ENCODE measurements around the gene IFNE. TPM values are rescaled to one million over a fixed set of nuclear protein-coding genes. Genes with fewer than 3 reads are reported as not detected.
A peak's percentile ranks its signal among the peaks of the same experiment; 100 is the strongest.

Gene IFNE
- polyA plus RNA-seq, 1 experiment = 0.28 TPM

GRCh38 chr9:21502586-21502985 lies 20.5 kb upstream of the IFNE start:
- POLR2A ChIA-PET = interaction anchor here (0.6 kb wide), 1 partner anchor 49 kb away, joined by 3 read pairs; no protein-coding TSS in a partner anchor
- no peak for TF ChIP-seq CTCF (IDR thresholded peaks at IDR 0.05; ENCODE audit: insufficient read depth, low read depth, low read length)
- CTCF ChIA-PET = interaction anchor here (0.7 kb wide), 1 partner anchor 267 kb away, joined by 3 read pairs; no protein-coding TSS in a partner anchor
- Histone ChIP-seq H3K4me3 (ENCODE audit: low read depth, low read length) (no peak overlapping the region), H3K27me3 (ENCODE audit: control insufficient read depth, insufficient read depth, low read length) (no peaks in the 10 kb centered on the region), H3K36me3 (ENCODE audit: control insufficient read depth, insufficient read depth, low read length) (no peaks in the 10 kb centered on the region)
- peak; percentile 14 for DNase-seq (ENCODE audit: low read depth)

- CTCF ChIA-PET = interaction anchor here (0.7 kb wide), 1 partner anchor 8 kb away, joined by 3 read pairs; no protein-coding TSS in a partner anchor
- no peaks in the 10 kb centered on the region for H3K27me3 ChIP-seq (ENCODE audit: control insufficient read depth, insufficient read depth, low read length)
- POLR2A ChIA-PET = no interaction called here
Observed at GRCh38 chr9:21499912-21500311, 17.8 kb upstream of the IFNE start.

GRCh38 chr9:21491756-21492155 lies 9.6 kb upstream of the IFNE start:
- POLR2A ChIA-PET = no interaction called here
- no peak for DNase-seq (ENCODE audit: low read depth)
- TF ChIP-seq CTCF (IDR thresholded peaks at IDR 0.05; ENCODE audit: insufficient read depth, low read depth, low read length) = no peak; the same call in 1 of the 2 replicates
- Histone ChIP-seq H3K4me3 (ENCODE audit: low read depth, low read length) (no peak overlapping the region), H3K36me3 (ENCODE audit: control insufficient read depth, insufficient read depth, low read length) (no peaks in the 10 kb centered on the region), H3K27me3 (ENCODE audit: control insufficient read depth, insufficient read depth, low read length) (no peaks in the 10 kb centered on the region)
- CTCF ChIA-PET = interaction anchor here (0.9 to 1.1 kb wide), 4 partner anchors 9 to 299 kb away, joined by 3 to 4 read pairs (median 4); no protein-coding TSS in a partner anchor

More at GRCh38 chr9:21499912-21500311, 17.8 kb upstream of the IFNE start:
- Histone ChIP-seq H3K4me3 (ENCODE audit: low read depth, low read length) (no peak overlapping the region), H3K36me3 (ENCODE audit: control insufficient read depth, insufficient read depth, low read length) (no peaks in the 10 kb centered on the region)
- TF ChIP-seq CTCF (IDR thresholded peaks at IDR 0.05; ENCODE audit: insufficient read depth, low read depth, low read length) = no peak
- DNase-seq (ENCODE audit: low read depth) = no peak

GRCh38 chr9:21481470-21482056 lies 550 bp downstream of the IFNE start:
- CTCF ChIA-PET = interaction anchor here (0.6 to 1.0 kb wide), 2 partner anchors 23 to 47 kb away, joined by 3 read pairs; no protein-coding TSS in a partner anchor
- H3K4me3 ChIP-seq (ENCODE audit: low read depth, low read length) = no peak overlapping the region
- H3K27me3 ChIP-seq (ENCODE audit: control insufficient read depth, insufficient read depth, low read length) = no peaks in the 10 kb centered on the region
- POLR2A ChIA-PET = no interaction called here
- H3K36me3 ChIP-seq (ENCODE audit: control insufficient read depth, insufficient read depth, low read length) = peaks cover 1% of the 10 kb centered on the region; the same call in 1 of the 2 replicates
- no peak for DNase-seq (ENCODE audit: low read depth)
- TF ChIP-seq CTCF (IDR thresholded peaks at IDR 0.05; ENCODE audit: insufficient read depth, low read depth, low read length) = no peak

GRCh38 chr9:21479152-21479702 lies 2.9 kb downstream of the IFNE start:
- H3K36me3 ChIP-seq (ENCODE audit: control insufficient read depth, insufficient read depth, low read length) = peaks cover 1% of the 10 kb centered on the region; the same call in 1 of the 2 replicates
- DNase-seq (ENCODE audit: low read depth) = no peak

More at GRCh38 chr9:21479152-21479702, 2.9 kb downstream of the IFNE start:
- Histone ChIP-seq H3K27me3 (ENCODE audit: control insufficient read depth, insufficient read depth, low read length) (no peaks in the 10 kb centered on the region), H3K4me3 (ENCODE audit: low read depth, low read length) (no peak overlapping the region)
- TF ChIP-seq CTCF (IDR thresholded peaks at IDR 0.05; ENCODE audit: insufficient read depth, low read depth, low read length) = no peak
- ChIA-PET POLR2A (no interaction called here), CTCF (interaction anchor here (1.7 kb wide), 1 partner anchor 22 kb away, joined by 4 read pairs; no protein-coding TSS in a partner anchor)

Data from BJ (cell line).